IPS DF 19.7 (cell line): ENCODE data around the gene SOAT2.

Experiments used
- DNase-seq: peaks from one replicate; pipeline ENCODE4 v3.0.0-alpha.2; 2013; ENCODE audit warnings: low read depth, low spot score

SOAT2 gene, protein sequence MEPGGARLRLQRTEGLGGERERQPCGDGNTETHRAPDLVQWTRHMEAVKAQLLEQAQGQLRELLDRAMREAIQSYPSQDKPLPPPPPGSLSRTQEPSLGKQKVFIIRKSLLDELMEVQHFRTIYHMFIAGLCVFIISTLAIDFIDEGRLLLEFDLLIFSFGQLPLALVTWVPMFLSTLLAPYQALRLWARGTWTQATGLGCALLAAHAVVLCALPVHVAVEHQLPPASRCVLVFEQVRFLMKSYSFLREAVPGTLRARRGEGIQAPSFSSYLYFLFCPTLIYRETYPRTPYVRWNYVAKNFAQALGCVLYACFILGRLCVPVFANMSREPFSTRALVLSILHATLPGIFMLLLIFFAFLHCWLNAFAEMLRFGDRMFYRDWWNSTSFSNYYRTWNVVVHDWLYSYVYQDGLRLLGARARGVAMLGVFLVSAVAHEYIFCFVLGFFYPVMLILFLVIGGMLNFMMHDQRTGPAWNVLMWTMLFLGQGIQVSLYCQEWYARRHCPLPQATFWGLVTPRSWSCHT

DNA sequence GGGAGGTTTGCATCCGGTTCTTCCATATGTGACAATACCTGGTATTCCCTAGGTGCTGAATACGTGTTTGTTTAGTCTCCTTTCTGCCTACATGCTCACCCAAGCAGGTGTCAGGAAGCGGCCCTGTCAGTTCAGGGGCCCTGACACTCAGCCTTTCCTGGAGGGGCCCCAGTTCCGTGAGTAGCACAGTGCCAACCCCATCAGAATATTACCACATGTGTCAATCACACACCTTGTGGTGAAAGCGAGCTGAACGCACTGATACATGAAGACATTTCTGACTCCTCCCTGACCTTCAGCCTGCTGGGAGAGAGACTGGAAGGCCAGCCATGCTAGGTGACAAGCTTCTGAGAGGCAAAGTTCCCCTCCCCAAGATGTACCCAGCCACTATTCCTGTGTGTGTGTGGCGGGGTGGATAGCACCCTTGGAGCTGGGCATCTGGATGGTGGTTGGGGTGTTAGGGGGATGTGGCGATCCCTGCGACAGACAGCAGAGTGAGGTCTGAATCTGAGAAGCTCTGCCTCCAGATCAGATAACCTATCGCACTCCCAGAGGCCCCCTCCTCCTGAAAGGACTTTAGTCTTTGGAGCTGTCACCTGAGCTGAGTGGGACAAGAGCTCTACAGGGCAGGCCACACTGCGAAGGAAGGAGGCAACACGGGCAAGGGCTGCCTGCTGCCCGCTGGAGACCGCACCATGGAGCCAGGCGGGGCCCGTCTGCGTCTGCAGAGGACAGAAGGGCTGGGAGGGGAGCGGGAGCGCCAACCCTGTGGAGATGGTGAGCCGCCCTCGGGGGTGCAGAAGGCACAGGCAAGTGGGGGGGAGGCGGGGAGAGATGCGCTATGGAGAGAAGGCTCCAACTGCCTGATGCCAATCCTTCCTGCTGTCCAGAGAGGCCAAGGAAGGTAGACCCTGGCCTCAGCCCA lies at the start of gene SOAT2:
Gene SOAT2 (plus strand): TSS at position 604 of the 925 bp plus-strand sequence. CDS start 92 bp downstream, at position 696.
- DNase-seq = no peak

DNA sequence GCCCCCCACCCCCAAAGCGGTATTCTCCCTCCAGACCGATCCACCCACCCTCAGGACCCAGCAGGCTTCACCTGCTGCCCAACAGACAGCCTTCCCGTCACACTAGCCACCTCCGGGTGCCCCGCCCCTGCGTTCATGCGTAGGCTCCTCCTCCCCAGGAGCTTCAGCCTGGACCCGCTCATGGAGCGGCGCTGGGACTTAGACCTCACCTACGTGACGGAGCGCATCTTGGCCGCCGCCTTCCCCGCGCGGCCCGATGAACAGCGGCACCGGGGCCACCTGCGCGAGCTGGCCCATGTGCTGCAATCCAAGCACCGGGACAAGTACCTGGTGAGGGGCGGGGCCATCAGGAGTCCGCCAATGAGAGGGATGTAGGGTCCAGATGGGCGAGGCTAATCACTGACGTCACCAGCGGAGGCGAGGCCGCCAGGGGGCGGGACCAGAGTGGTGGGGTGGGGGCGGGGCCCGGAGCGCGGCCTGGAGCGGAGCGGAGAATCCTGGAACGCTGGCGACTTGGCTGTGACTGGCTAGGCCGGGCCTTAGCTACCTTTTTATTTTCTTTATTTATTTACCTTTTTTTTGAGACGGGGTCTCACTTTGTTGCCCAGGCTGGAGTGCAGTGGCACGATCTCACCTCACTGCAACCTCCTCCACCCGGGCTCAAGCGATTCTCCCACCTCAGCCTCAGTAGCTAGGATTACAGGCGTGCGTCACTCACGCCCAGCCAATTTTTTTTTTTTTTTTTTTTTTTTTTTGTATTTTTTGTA lies 49.0 kb upstream of the SOAT2 start:
- DNase-seq = peak; percentile 76

DNA sequence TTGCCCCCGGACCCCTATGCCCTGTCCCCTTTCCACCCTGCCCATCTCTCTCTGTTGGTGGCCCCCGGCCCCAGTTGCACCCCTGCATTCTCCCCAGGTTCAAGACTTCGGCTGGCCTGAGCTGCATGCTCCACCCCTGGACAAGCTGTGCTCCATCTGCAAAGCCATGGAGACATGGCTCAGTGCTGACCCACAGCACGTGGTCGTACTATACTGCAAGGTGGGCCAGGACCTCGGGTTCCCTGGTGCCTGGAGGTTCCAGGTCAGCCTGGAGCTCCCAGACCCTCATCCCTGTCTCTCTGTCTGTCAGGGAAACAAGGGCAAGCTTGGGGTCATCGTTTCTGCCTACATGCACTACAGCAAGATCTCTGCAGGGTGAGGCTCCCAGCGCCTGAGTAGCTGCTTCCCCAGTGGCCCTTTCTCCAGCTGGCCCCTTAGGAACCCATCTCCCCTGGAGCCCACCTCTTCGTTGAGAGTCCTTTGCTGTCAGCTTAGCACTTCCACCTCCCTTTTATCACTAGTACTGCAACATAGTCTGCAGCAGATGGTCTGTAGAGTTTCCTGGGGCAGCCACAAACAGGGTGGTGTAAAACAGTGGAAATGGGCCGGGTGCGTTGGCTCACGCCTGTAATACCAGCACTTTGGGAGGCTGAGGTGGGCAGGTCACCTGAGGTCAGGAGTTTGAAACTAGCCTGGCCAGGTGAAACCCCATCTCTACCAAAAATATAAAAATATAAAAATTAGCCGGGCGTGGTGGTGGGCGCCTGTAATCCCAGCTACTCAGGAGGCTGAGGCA lies 47.6 kb upstream of the SOAT2 start:
- DNase-seq = no peak

DNA sequence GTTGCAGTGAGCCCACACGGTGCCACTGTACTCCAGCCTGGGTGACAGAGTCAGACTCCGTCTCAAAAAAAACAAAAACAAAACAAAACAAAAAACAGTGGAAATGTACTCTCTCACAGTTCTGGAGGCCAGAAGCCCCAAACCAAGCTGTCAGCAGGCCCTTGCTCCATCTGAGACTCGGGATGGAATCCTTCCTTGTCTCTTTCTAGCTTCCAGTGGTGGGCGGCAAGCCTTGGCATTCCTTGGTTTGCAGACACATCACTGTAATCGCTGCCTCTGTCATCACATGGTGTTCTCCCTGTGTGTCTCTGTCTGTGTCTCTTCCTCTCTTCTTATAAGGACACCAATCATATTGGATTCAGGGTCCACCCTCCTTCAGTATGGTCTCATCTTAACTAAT lies 47.0 kb upstream of the SOAT2 start:
- DNase-seq = no peak

DNA sequence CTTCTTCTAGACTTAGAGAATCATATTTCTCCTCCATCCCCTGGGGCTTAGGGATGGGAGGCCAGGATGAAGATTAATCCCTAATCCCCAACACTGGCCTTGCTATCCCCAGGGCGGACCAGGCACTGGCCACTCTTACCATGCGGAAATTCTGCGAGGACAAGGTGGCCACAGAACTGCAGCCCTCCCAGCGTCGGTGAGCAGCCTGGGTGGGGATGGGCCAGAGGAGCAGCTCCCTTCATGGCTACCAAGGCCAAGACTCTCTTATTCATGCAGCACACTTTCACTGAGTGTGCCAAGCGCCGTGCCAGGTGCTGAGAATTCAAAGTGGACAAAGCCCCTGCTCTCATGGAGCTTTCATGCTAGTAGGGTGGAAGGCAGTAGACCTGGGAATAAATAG lies 46.4 kb upstream of the SOAT2 start:
- no peak for DNase-seq

DNA sequence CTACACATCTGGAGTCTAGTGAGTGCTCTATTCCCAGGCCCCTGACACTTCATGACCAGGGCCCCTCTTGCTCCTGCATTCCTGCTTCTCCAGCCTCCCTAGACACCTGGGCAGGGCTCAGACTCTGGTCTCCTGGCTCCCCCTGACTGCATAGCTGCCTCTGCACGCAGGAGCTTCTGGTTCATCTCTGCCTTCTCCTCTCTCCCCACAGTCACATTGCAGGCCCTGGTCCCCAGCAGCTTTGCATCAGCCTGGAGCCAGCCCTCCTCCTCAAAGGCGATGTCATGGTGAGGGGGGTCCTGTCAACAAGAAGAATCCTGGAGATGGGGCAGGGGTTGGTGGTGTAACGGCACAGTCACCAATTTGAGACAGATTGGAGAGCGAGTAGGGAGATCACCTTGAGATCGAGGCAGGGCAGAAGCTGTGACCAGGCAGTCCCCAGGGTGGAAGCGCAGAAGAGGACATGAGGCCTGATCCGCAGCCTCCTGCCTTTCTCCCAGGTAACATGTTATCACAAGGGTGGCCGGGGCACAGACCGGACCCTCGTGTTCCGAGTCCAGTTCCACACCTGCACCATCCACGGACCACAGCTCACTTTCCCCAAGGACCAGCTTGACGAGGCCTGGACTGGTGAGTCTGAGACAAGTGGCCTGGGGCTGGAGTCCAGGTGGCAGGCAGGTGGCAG lies 45.3 kb upstream of the SOAT2 start:
- no peak for DNase-seq

DNA sequence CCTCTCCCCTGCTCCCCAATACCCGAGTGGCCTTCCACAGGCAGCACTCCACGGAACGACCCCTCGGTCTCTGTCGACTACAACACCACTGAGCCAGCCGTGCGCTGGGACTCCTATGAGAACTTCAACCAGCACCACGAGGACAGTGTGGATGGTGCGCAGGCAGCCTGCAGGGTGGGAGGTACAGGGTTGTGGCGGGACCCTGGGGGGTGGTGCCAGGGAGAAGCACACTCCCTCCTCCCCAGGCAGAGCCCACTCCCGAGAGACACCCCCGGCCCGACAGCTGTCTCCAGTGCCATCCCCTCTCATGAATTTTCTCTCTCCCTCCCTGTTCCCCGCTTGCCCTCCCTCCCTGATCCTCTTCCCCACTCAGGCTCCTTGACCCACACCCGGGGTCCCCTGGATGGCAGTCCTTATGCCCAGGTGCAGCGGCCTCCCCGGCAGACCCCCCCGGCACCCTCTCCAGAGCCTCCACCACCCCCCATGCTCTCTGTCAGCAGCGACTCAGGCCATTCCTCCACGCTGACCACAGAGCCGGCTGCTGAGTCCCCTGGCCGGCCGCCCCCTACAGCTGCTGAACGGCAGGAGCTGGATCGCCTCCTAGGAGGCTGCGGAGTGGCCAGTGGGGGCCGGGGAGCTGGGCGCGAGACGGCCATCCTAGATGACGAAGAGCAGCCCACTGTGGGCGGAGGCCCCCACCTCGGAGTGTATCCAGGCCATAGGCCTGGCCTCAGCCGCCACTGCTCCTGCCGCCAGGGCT lies 44.4 kb upstream of the SOAT2 start:
- DNase-seq = no peak

DNA sequence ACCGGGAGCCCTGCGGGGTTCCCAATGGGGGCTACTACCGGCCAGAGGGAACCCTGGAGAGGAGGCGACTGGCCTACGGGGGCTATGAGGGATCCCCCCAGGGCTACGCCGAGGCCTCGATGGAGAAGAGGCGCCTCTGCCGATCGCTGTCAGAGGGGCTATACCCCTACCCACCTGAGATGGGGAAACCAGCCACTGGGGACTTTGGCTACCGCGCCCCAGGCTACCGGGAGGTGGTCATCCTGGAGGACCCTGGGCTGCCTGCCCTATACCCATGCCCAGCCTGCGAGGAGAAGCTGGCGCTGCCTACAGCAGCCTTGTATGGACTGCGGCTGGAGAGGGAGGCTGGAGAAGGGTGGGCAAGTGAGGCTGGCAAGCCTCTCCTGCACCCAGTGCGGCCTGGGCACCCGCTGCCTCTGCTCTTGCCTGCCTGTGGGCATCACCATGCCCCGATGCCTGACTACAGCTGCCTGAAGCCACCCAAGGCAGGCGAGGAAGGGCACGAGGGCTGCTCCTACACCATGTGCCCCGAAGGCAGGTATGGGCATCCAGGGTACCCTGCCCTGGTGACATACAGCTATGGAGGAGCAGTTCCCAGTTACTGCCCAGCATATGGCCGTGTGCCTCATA lies 43.7 kb upstream of the SOAT2 start:
- DNase-seq = no peak

DNA sequence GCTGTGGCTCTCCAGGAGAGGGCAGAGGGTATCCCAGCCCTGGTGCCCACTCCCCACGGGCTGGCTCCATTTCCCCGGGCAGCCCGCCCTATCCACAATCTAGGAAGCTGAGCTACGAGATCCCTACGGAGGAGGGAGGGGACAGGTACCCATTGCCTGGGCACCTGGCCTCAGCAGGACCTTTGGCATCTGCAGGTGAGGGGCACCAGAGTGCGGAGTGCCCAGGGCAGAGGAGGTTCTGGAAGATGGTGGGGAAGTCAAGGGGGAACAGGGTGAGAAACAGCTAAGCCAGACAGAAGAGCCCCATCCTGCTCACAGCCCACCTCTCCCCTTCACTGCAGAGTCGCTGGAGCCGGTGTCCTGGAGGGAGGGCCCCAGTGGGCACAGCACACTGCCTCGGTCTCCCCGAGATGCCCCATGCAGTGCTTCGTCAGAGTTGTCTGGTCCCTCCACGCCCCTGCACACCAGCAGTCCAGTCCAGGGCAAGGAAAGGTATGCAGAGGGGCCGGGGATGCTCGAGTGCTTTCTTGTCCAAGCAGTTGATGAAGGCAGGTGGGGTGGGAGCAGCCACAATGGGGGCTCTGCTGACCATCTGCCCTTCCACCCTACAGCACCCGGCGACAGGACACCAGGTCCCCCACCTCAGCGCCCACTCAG lies 43.1 kb upstream of the SOAT2 start:
- no peak for DNase-seq

DNA sequence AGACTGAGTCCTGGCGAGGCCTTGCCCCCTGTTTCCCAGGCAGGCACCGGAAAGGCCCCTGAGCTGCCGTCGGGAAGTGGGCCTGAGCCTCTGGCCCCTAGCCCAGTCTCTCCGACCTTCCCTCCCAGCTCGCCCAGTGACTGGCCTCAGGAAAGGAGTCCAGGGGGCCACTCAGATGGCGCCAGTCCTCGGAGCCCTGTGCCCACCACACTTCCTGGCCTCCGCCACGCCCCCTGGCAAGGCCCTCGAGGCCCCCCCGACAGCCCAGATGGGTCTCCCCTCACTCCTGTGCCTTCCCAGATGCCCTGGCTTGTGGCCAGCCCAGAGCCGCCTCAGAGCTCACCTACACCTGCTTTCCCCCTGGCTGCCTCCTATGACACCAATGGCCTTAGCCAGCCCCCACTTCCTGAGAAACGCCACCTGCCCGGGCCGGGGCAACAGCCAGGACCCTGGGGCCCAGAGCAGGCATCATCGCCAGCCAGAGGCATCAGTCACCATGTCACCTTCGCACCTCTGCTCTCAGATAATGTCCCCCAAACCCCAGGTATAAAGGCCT lies 42.5 kb upstream of the SOAT2 start:
- no peak for DNase-seq

DNA sequence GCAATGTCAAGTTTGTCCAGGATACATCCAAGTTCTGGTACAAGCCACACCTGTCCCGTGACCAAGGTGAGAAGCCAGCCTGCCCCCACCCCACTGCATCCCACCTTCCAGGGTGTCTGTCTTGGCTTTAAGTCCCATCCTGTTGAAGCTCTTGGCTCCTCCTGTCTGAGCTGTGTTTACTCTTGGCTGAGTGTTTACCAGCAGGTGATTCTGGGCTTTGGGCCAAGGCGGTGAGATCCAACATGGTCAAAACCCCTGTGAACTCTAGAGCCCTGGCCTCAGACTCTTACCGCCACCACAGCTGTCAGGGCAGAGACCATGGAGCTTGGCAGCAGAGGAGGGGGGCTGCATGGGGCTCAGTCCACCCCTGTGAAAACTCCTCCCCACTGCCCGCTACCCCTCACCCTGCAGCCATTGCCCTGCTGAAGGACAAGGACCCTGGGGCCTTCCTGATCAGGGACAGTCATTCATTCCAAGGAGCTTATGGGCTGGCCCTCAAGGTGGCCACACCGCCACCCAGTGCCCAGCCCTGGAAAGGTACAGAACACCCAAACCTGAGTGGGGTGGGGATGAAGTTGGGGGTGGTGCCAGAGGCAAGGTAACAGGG lies 41.8 kb upstream of the SOAT2 start:
- no peak for DNase-seq

DNA sequence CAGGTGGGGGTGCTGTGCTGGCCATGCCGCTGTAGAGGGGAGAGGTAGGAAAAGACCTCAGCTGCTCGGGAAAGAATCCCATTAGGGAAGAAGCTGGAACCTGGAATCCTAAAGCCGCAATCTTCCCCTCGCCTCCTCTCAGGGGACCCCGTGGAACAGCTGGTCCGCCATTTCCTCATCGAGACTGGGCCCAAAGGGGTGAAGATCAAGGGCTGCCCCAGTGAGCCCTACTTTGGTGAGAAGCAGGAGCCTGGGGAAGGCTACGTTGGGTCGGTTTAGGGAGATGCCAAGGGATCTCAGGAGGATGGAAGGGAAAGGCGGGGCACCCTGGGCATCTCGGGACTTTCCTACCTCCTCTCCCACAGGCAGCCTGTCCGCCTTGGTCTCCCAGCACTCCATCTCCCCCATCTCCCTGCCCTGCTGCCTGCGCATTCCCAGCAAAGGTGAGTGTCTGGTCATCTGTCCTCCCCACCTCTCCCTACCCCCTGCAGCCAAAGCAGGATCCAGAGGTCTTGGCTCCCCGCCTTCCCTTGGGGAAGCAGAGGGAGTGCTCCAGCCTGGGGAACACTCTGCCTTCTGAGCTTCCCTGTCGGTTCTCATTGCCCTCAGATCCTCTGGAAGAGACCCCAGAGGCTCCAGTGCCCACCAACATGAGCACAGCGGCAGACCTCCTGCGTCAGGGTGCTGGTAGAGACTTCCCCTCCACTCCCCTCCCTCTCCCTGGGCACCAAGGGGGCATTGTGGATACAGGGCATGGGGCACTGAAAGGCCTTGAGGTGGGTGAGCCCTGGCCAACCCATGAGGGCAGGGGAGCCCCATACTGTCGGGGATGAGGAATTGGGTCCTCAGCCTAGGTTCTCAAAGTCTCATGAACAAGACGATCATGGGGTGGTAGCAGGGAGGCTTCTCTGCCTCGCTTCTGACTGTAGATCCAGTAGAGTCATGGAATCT lies 41.0 kb upstream of the SOAT2 start:
- no peak for DNase-seq

DNA sequence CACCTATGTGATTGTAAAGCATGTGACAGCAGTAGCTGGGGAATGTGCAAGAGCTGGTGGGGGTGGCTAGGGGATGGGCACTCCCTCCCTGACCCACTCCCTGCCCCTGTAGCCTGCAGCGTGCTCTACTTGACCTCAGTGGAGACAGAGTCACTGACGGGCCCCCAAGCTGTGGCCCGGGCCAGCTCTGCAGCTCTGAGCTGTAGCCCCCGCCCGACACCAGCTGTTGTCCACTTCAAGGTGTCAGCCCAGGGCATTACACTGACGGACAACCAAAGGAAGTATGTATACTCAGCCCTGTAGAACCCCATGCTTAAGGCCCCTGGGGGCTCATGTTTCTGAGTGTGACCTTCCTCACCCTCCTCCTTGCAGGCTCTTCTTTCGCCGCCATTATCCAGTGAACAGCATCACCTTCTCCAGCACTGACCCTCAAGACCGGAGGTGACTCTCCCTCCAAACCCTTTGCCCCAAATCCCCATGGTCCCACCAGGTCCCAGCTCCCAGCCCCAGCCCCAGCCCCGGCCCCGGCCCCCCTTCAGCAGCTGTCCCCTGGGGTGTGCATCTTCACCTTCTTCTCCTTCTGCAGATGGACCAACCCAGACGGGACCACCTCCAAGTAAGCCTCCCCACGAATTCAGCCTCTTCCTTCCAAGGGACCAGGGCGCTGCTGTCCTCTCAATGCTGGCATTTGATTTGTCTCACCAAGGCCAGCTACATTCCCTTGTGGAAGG lies 40.1 kb upstream of the SOAT2 start:
- no peak for DNase-seq

DNA sequence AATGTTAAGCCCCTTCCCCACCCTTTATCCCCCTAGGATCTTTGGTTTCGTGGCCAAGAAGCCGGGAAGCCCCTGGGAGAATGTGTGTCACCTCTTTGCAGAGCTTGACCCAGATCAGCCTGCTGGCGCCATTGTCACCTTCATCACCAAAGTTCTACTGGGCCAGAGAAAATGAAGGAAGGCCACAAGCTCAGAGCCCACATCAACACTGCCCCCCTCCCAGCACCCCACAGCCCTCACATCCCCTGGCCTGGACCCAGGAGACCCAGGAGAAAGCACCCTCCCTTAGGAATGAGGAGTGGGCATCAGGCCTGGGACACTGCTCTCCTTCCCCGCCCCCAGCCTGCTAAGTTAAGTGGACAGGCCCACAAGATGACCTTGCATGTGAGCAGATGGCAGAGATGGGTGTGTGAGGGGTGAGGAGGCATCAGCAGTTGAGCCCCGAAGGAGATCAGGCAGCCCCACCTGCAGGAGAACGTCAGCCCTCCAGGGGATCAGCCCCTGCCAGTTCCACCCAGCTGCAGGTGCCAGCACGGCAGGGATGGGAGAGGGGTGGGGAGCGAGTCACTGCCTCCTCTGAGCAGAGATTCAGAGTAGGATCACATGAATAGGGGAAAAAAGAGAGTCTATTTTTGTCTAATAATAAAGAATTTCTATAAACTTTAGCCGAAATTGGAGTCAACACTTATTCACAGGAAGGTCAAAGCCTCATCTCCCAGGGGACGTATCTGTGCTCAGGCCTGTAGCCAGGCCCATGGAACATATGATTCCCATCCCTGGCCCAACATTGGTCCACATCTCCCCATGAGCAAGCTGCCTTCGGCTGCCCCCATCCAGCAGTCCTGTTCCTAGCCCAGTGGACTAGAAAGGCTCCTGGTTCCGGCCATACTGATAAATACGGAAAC lies 39.3 kb upstream of the SOAT2 start:
- DNase-seq = no peak
